WERI-Rb-1 (cell line): Measurements from ENCODE around the gene MYO6.

Experiments
- DNase-seq: peaks from one replicate; pipeline ENCODE4 v3.0.0-alpha.2; 2020
- H3K27ac ChIP-seq: fragments of 250-450 bp; sonication (Bioruptor Pico); 2 replicates; pipeline ENCODE4 v1.5.1; 2020; ENCODE audit warnings: mild to moderate bottlenecking, moderate library complexity
- H3K27me3 ChIP-seq: fragments of 250-450 bp; sonication (Bioruptor Pico); 2 replicates; pipeline ENCODE4 v1.5.1; 2021; ENCODE audit warnings: mild to moderate bottlenecking, low read depth, moderate library complexity; ENCODE audit not compliant: insufficient read depth, severe bottlenecking
- H3K36me3 ChIP-seq: fragments of 250-450 bp; sonication (Bioruptor Pico); 2 replicates; pipeline ENCODE4 v1.5.1; 2020; ENCODE audit warnings: mild to moderate bottlenecking, moderate library complexity
- H3K4me3 ChIP-seq: 2 replicates; pipeline ENCODE4 v1.5.1; 2011; ENCODE audit warnings: low read depth, mild to moderate bottlenecking, control low read depth, low read length
- H3K9me3 ChIP-seq: fragments of 250-450 bp; sonication (Bioruptor Pico); 2 replicates; pipeline ENCODE4 v1.5.1; 2021; ENCODE audit warnings: mild to moderate bottlenecking, moderate library complexity; ENCODE audit not compliant: severe bottlenecking
- TF ChIP-seq, protein P1 (sequence below): IDR thresholded peaks from 2 replicates; pipeline ENCODE4 v1.5.1; 2011; ENCODE audit warnings: low read depth, mild to moderate bottlenecking, control low read depth, inconsistent platforms, low read length

The MYO6 gene

DNA sequence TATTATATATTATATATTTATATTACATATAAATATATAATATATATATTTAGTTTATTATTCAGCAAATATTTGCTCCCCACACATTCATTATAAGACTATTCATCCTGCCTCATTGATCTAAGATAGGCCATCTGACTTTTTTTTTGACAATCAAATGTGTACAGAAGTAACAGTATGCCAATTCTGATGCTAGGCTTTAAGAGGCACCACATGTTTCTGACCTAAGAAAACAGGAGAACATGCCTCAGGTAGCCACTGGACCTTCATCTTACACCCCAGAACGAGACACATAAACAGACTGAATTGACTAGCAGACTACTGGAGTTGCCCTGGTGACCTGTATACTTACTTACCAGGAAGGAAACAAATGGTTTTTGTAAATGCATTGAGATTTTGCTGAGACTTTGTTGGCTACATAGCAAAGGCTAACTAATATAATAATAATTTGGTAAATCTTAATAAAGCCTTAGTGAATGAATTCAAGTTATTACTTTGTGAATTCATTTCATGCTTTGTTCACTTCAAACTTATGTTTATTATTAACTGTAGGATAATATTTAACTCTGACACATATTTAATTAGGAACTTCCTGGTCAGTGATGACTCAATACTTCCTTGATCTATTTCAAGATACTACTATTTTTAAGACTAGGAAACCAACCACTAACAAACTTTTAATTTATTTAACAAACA lies 13.4 kb upstream of the MYO6 start:
- Histone ChIP-seq H3K27ac (no peak overlapping the region), H3K4me3 (no peak overlapping the region), H3K36me3 (no peaks in the 10 kb centered on the region), H3K9me3 (no peaks in the 10 kb centered on the region), H3K27me3 (no peaks in the 10 kb centered on the region)
- TF ChIP-seq, protein P1, sequence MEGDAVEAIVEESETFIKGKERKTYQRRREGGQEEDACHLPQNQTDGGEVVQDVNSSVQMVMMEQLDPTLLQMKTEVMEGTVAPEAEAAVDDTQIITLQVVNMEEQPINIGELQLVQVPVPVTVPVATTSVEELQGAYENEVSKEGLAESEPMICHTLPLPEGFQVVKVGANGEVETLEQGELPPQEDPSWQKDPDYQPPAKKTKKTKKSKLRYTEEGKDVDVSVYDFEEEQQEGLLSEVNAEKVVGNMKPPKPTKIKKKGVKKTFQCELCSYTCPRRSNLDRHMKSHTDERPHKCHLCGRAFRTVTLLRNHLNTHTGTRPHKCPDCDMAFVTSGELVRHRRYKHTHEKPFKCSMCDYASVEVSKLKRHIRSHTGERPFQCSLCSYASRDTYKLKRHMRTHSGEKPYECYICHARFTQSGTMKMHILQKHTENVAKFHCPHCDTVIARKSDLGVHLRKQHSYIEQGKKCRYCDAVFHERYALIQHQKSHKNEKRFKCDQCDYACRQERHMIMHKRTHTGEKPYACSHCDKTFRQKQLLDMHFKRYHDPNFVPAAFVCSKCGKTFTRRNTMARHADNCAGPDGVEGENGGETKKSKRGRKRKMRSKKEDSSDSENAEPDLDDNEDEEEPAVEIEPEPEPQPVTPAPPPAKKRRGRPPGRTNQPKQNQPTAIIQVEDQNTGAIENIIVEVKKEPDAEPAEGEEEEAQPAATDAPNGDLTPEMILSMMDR = no peak
- no peak for DNase-seq

DNA sequence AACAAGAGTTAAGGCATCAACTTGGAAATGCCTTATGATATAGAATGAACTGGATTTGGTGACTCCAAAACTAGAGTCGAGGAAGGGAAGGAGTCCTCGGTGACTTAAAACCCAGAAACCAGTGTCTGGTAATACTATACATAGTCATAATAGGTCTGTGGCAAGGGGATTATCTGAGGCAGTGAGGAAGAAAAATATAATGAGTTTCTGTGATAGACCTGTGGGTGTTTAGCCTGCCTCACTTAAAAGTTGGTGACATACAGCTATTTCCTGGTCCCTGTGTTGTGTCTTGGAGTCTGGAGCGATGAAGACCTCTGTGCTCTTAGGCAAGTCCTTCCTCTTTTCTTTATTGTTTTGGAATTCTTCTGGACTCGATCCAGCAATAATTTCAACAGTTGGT lies 5.1 kb upstream of the MYO6 start:
- no peaks in the 10 kb centered on the region for H3K27me3 ChIP-seq
- H3K36me3 ChIP-seq = no peaks in the 10 kb centered on the region
- H3K9me3 ChIP-seq = no peaks in the 10 kb centered on the region
- DNase-seq = no peak
- H3K27ac ChIP-seq = no peak overlapping the region
- TF ChIP-seq, protein P1 = no peak
- H3K4me3 ChIP-seq = no peak overlapping the region

DNA sequence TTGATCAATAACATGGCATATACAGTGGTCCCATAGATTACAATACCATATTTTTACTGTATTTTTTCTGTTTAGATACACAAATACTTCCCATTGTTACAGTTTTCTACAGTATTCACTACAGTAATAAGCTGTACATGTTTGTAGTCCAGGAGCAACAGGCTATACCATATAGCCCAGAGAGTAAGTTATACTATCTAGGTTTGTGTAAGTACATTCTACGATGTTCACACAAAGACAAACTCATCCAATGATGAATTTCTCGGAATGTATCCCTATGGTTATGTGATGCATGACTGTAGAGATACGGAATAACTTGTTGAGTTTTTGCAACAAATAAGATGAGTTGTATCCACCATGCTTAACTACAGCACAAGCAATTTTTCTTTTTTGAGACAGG lies 3.6 kb upstream of the MYO6 start:
- H3K27me3 ChIP-seq = no peaks in the 10 kb centered on the region
- no peak overlapping the region for H3K27ac ChIP-seq
- H3K4me3 ChIP-seq = no peak overlapping the region
- DNase-seq = no peak
- peaks cover 3% of the 10 kb centered on the region; the same call in 1 of the 2 replicates for H3K36me3 ChIP-seq
- no peaks in the 10 kb centered on the region for H3K9me3 ChIP-seq
- TF ChIP-seq, protein P1 = no peak

DNA sequence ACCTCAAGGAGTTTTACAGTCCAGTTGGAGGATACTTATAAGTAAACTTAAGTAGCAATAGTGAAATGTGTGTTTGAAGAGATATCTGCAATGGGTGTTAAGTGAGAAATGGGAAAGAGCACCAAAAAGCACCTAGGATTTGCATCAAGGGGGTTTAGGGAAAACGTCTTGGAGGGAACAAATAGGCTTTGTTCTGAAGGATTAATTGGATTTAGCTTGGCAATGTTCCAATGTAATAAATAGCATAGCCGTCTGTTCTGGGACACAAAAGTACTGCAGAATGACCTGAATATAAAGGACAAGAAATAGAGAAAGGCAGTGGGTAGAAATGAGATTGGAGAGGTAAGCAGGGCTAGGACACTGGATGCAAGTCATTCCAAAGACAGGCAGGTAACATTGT lies 2.8 kb upstream of the MYO6 start:
- Histone ChIP-seq H3K27me3 (no peaks in the 10 kb centered on the region), H3K4me3 (no peak overlapping the region), H3K9me3 (no peaks in the 10 kb centered on the region), H3K27ac (no peak overlapping the region), H3K36me3 (peaks cover 3% of the 10 kb centered on the region; the same call in 1 of the 2 replicates)
- TF ChIP-seq, protein P1 = no peak
- no peak for DNase-seq

DNA sequence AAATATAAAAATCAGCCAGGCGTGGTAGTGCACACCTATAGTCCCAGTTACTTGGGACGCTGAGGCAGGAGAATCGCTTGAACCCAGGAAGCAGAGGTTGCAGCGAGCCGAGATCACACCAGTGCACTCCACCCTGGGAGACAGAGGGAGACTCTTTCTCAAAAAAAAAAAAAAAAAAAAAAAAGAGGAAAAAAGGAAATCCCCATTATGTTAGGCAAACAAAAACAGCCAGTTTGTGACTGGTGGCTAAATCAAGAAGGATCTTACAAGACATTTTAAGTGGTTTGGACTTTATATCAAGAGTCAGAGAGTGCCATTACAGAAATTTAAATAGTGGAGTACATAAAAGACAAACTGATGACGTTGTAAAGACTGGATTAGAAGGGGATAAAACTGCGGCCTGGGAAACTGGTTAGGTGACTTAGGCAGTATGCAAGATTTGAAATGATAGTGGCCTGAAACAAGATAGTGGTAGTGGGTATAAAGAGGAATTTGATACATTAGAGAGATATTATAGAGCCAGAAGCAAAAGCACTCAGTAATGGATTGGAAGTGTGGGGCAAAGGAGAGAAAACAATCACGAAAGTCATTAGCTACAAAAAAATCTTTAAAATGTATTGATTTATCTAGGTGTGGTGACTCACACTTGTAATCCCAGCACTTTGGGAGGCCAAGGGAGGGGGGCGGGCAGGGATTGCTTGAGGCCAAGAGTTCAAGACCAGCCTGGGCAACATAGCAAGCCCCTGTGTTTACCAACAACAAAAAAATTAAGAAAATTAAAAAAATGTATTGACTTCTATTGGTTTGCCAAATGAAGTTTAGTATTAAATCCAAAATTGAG lies 1.7 kb upstream of the MYO6 start:
- peaks cover 3% of the 10 kb centered on the region; the same call in 1 of the 2 replicates for H3K36me3 ChIP-seq
- no peak for DNase-seq
- TF ChIP-seq, protein P1 = no peak
- no peaks in the 10 kb centered on the region for H3K27me3 ChIP-seq
- no peaks in the 10 kb centered on the region for H3K9me3 ChIP-seq
- H3K27ac ChIP-seq = no peak overlapping the region
- no peak overlapping the region for H3K4me3 ChIP-seq
